GM03348 (cell line): ENCODE results near the gene ZGRF1.
"Not testable (repeated sequence)": the region's sequence is repeated elsewhere in the genome, so short reads cannot be mapped to it uniquely, and the experiment has no call there.

ENCODE experiments used
- DNase-seq: peaks from one replicate; pipeline ENCODE4 v3.0.0; 2012; ENCODE audit warnings: low spot score

ZGRF1 gene

GRCh38 chr4:112636688-112637551 is at the start of gene ZGRF1, which contains the start of gene LARP7:
ZGRF1 (minus strand) TSS chr4:112636909; CDS start chr4:112633176, 3,733 bp downstream.
LARP7 (plus strand) TSS chr4:112637143; CDS start chr4:112644670, 7,527 bp downstream.
- peak; percentile 95 for DNase-seq

GRCh38 chr4:112680996-112681395 is 44.3 kb upstream of the ZGRF1 start:
- DNase-seq: no peak

- no peak for DNase-seq
Measured at GRCh38 chr4:112677519-112678091, 40.9 kb upstream of the ZGRF1 start.

- DNase-seq: no peak
Measured at GRCh38 chr4:112674376-112674775, 37.7 kb upstream of the ZGRF1 start.

- no peak for DNase-seq
Measured at GRCh38 chr4:112673686-112674085, 37.0 kb upstream of the ZGRF1 start.

GRCh38 chr4:112673076-112673475 is 36.4 kb upstream of the ZGRF1 start:
- no peak for DNase-seq

- no peak for DNase-seq
Measured at GRCh38 chr4:112668131-112668530, 31.4 kb upstream of the ZGRF1 start.

- DNase-seq: no peak
Measured at GRCh38 chr4:112664611-112665010, 27.9 kb upstream of the ZGRF1 start.

- DNase-seq: not testable (repeated sequence)
Measured at GRCh38 chr4:112656115-112656514, 19.4 kb upstream of the ZGRF1 start.

- DNase-seq: no peak
Measured at GRCh38 chr4:112655270-112655669, 18.6 kb upstream of the ZGRF1 start.

- DNase-seq: no peak
Measured at GRCh38 chr4:112652216-112652615, 15.5 kb upstream of the ZGRF1 start.

GRCh38 chr4:112651641-112652040 is 14.9 kb upstream of the ZGRF1 start:
- no peak for DNase-seq

GRCh38 chr4:112650332-112650731 is 13.6 kb upstream of the ZGRF1 start:
- DNase-seq: no peak

- no peak for DNase-seq
Measured at GRCh38 chr4:112649055-112649408, 12.3 kb upstream of the ZGRF1 start.

- no peak for DNase-seq
Measured at GRCh38 chr4:112648263-112649054, 11.8 kb upstream of the ZGRF1 start.

- DNase-seq: no peak
Measured at GRCh38 chr4:112647785-112648184, 11.1 kb upstream of the ZGRF1 start.

GRCh38 chr4:112646632-112647537 is 10.2 kb upstream of the ZGRF1 start:
- no peak for DNase-seq

- DNase-seq: no peak
Measured at GRCh38 chr4:112645541-112646329, 9.0 kb upstream of the ZGRF1 start.

- DNase-seq: not testable (repeated sequence)
Measured at GRCh38 chr4:112644595-112645535, 8.2 kb upstream of the ZGRF1 start.

- no peak for DNase-seq
Measured at GRCh38 chr4:112642526-112642925, 5.8 kb upstream of the ZGRF1 start.
